Measurements from ENCODE around the gene C19orf81.

DNA sequence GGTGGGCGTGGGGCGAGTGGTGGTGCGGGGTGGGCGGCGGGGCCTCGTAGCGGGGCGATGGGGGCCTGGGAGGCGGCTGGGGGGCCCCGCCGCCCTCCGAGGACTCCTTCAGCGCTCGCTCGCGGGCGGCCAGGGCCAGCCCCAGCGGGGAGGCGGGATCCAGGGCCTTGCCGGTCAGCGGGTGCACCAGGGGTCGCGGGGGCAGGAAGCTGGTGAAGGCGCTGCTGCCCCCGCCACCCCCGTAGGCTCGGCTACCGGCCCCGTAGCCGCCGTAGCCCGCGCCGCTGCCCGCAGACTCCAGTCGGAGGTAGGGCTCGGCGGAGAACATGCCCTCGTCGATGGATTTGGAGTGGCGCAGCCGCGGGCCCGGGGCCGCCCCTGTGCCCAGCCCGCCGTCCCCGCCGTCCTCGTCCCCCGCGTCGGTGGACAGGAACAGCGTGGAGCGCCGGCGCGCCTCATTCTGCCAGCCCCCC is 18.6 kb downstream of the C19orf81 start:
- TF ChIP-seq, protein P1, sequence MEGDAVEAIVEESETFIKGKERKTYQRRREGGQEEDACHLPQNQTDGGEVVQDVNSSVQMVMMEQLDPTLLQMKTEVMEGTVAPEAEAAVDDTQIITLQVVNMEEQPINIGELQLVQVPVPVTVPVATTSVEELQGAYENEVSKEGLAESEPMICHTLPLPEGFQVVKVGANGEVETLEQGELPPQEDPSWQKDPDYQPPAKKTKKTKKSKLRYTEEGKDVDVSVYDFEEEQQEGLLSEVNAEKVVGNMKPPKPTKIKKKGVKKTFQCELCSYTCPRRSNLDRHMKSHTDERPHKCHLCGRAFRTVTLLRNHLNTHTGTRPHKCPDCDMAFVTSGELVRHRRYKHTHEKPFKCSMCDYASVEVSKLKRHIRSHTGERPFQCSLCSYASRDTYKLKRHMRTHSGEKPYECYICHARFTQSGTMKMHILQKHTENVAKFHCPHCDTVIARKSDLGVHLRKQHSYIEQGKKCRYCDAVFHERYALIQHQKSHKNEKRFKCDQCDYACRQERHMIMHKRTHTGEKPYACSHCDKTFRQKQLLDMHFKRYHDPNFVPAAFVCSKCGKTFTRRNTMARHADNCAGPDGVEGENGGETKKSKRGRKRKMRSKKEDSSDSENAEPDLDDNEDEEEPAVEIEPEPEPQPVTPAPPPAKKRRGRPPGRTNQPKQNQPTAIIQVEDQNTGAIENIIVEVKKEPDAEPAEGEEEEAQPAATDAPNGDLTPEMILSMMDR (conservative IDR thresholded peaks at IDR 0.05; ENCODE audit: low read depth, low read length), result no peak
- TF ChIP-seq RFX5 (IDR thresholded peaks at IDR 0.05; ENCODE audit: low read depth, low read length) (no peak), MAZ (IDR thresholded peaks at IDR 0.05; ENCODE audit: borderline replicate concordance, low read depth, low read length) (no peak), POLR2A (IDR thresholded peaks at IDR 0.05; ENCODE audit: low read depth, low read length) (no peak), RAD21 (IDR thresholded peaks at IDR 0.05; ENCODE audit: low read length) (no peak), CEBPB (IDR thresholded peaks at IDR 0.05; ENCODE audit: low read depth, low read length) (no peak), NFE2L2 (IDR thresholded peaks at IDR 0.05; ENCODE audit: low read depth, low read length) (no peak)
